ENCODE results near the gene GALE.
"Not testable (repeated sequence)": the region's sequence is repeated elsewhere in the genome, so short reads cannot be mapped to it uniquely, and the experiment has no call there.

Gene GALE

GRCh38 chr1:23791516-23792047 lies 9.0 kb downstream of the GALE start:
- no peak for DNase-seq

GRCh38 chr1:23790696-23791515 lies 9.6 kb downstream of the GALE start, which contains the start of gene LYPLA2:
Gene LYPLA2, plus strand, starts transcription at chr1:23791145. Its CDS starts 1,538 bp downstream, at chr1:23792683.
- DNase-seq = peak; percentile 72

GRCh38 chr1:23788695-23789094 lies 11.9 kb downstream of the GALE start:
- DNase-seq = no peak

- no peak for DNase-seq
These were observed 12.9 kb downstream of the GALE start for GRCh38 chr1:23787701-23788100.

GRCh38 chr1:23784846-23785245 lies 15.7 kb downstream of the GALE start:
- DNase-seq = no peak

GRCh38 chr1:23783141-23783540 lies 17.4 kb downstream of the GALE start:
- DNase-seq = not testable (repeated sequence)

GRCh38 chr1:23779826-23780371 lies 20.7 kb downstream of the GALE start:
- no peak for DNase-seq

GRCh38 chr1:23777979-23778814 lies 22.4 kb downstream of the GALE start, which contains the start of gene PITHD1:
Gene PITHD1, plus strand, starts transcription at chr1:23778418. Its CDS starts 98 bp downstream, at chr1:23778516.
- peak; percentile 82 for DNase-seq

GRCh38 chr1:23776217-23776616 lies 24.3 kb downstream of the GALE start:
- DNase-seq = no peak

- DNase-seq = no peak
These were observed 26.2 kb downstream of the GALE start for GRCh38 chr1:23774174-23774880.

- peak; percentile 37 for DNase-seq
These were observed 27.7 kb downstream of the GALE start for GRCh38 chr1:23772854-23773242.

- DNase-seq = peak; percentile 55
These were observed 28.3 kb downstream of the GALE start for GRCh38 chr1:23772049-23772853.

- no peak for DNase-seq
These were observed 31.8 kb downstream of the GALE start for GRCh38 chr1:23768733-23769132.

- no peak for DNase-seq
These were observed 37.4 kb downstream of the GALE start for GRCh38 chr1:23763041-23763577.

GRCh38 chr1:23759277-23759676 lies 41.3 kb downstream of the GALE start:
- DNase-seq = no peak

GRCh38 chr1:23757812-23758211 lies 42.7 kb downstream of the GALE start:
- DNase-seq = no peak

GRCh38 chr1:23756676-23757075 lies 43.9 kb downstream of the GALE start:
- DNase-seq = no peak

GRCh38 chr1:23752909-23753308 lies 47.6 kb downstream of the GALE start:
- DNase-seq = no peak

- no peak for DNase-seq
These were observed 48.7 kb downstream of the GALE start for GRCh38 chr1:23751815-23752200.

GRCh38 chr1:23751050-23751814 lies 49.3 kb downstream of the GALE start:
- no peak for DNase-seq

- DNase-seq = no peak
These were observed 52.5 kb downstream of the GALE start for GRCh38 chr1:23748016-23748415.

Data from NCI-H526 treated with DMSO at 0.1 percent for 48 hours (cell line).